GM20000 (cell line): ENCODE data around the gene LRMDA.

Experiments used
- DNase-seq: peaks from one replicate; pipeline ENCODE4 v3.0.0; 2012; ENCODE audit warnings: low spot score
- TF ChIP-seq, protein P1 (sequence below): IDR thresholded peaks from 2 replicates; pipeline ENCODE4 v1.5.1; 2012; ENCODE audit warnings: mild to moderate bottlenecking, control low read depth; ENCODE audit errors: extremely low read depth, missing control alignments

LRMDA gene

DNA sequence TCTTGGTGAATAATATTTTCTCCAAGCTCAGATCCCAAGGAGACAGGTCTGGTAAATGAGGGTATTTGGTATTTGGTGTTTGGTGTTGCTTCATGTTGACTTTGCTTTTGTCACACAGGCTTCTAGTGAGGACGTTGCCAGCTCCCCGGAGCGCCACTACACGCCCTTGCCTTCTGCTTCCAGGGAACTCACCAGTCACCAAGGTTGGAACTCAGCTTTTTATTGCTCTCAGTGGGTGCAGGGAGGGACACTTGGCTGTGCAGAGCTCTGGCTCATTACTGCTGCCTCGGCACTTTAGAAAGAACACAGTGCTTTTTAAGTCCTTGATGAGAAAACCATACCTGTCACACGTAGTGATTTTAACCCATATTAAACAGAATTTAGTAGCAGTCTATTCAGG, 892.9 kb downstream of the LRMDA start:
- DNase-seq = no peak

DNA sequence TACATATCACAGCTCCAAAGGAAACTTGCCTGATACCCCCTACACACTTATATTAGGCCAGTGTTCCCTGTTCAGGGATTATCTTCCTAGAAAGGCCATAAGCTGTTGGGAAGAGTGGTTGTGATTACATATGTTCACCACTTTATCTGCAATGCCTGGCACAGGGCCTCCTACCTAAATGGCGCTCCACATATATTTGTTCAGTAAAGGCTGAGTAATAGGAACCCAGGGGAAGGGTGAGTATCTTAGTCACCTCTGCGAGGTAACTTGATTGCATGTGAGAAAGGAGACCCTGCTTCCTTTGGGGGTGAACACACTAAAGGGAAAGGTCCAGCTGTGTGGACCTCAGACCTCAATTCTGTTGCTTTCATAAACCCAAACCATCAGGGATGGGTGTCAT, 896.0 kb downstream of the LRMDA start:
- TF ChIP-seq, protein P1, sequence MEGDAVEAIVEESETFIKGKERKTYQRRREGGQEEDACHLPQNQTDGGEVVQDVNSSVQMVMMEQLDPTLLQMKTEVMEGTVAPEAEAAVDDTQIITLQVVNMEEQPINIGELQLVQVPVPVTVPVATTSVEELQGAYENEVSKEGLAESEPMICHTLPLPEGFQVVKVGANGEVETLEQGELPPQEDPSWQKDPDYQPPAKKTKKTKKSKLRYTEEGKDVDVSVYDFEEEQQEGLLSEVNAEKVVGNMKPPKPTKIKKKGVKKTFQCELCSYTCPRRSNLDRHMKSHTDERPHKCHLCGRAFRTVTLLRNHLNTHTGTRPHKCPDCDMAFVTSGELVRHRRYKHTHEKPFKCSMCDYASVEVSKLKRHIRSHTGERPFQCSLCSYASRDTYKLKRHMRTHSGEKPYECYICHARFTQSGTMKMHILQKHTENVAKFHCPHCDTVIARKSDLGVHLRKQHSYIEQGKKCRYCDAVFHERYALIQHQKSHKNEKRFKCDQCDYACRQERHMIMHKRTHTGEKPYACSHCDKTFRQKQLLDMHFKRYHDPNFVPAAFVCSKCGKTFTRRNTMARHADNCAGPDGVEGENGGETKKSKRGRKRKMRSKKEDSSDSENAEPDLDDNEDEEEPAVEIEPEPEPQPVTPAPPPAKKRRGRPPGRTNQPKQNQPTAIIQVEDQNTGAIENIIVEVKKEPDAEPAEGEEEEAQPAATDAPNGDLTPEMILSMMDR = no peak
- no peak for DNase-seq

More for the DNA sequence above, 892.9 kb downstream of the LRMDA start:
- TF ChIP-seq, protein P1 = no peak

DNA sequence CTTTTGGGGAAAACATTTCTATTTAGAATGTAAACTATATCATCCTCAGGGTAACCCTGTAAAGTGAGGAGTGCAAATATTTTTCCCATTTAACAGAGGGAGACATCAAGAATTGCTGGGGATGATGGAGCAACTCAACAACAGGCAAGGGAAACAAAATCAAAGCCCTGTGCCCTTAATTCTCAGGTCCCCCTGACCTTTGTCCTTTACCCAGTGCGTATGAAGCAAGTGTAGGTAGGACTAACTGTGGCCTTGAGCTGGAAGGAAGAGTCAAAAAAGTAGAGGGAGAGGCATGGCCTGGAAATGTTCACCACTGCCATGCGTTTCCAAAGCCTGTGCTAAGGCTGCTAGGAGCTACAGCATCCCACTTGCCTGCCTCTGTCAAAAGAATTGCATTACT, 896.9 kb downstream of the LRMDA start:
- TF ChIP-seq, protein P1 = no peak
- no peak for DNase-seq

DNA sequence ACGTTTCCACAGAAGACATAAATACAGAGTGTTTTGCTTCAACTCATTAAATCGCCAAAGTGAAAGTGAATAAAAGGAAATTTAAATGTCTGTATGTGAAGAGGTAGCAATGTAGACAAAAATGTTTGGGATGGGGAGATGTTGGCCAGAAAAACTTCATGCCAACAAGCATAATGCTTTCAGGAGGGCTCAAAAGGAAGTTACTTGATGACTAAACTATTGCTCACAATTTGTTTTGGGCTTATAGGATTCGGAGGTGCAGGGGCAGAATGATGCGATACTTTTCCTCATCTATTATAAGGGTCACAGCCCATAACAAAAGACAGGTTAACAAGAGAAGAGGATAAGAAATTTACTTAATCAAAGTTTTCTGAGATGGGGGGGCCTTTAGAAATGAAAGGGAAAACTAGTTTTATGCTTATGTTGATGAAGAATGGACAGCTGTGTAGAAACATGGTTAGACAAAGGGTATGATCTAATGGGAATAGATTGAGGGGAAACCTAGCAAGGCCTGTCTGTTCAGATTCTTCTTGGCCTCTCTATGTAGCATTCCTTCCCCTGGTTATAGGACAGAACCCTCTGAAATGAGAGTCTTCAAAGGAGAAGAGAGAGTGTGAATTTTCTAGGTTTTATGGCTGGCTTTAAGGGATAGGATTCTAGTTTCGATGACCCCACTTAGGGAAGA, 898.6 kb downstream of the LRMDA start:
- no peak for DNase-seq
- TF ChIP-seq, protein P1 = no peak

DNA sequence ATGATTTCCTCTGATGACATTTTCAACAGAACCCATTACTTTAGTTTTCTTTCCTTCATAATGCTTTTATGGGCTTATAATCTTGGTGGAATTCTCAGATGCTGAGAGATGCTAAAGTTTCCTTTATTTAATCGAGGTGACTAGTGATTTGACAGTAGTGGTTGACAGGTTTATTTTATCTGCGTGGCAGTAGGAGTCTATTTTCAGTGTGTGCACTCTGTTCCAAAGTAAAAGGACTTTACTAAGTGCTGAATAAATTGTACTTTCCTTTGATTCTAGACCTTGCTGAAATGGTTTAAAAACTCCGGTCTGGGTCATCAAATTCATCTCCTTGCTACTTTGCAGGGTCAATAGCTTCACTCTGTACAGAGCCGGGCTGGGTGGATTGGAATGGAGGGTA, 900.3 kb downstream of the LRMDA start:
- TF ChIP-seq, protein P1 = no peak
- no peak for DNase-seq

DNA sequence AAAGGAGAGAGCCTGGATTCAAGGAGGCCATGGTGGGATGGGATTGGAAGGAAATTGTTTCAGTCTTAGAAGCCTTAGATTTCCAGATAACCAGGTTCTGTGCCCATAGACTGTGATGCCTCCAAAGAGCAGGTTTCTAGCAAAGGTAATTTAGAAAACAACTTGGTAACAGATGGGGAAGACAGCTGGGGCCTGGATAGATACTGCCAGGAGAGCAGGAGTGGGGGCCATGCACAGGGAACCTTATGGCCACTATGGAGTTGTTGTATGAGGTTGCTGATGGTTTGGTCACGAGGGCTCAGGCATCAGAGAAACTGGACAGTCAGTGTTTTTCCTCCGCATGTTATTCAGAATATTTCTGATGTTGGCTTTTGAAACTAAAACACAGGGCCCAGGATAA, 901.9 kb downstream of the LRMDA start:
- DNase-seq = no peak

DNA sequence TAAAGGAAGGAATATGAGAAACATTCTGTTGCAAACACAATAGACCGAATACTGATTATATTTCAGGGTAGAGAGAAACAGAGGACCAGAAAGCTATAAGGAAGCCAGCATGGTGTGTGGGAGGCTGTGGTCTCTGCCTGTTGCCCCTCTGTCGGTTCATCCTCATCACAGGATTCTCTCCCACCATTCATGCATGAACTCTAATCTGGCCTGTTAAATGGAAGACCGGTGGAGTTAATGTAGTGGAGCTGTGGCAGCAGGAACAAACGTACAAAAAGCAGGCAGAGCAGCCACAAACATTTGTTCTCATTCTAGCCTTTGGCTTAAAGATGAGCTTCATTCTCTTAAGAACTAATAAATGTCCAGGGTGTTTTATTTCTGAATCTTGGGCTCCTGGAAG, 902.4 kb downstream of the LRMDA start:
- TF ChIP-seq, protein P1 = no peak
- no peak for DNase-seq

More for the DNA sequence above, 901.9 kb downstream of the LRMDA start:
- TF ChIP-seq, protein P1 = no peak
